Measurements from ENCODE around the gene PDE6B.

DNA sequence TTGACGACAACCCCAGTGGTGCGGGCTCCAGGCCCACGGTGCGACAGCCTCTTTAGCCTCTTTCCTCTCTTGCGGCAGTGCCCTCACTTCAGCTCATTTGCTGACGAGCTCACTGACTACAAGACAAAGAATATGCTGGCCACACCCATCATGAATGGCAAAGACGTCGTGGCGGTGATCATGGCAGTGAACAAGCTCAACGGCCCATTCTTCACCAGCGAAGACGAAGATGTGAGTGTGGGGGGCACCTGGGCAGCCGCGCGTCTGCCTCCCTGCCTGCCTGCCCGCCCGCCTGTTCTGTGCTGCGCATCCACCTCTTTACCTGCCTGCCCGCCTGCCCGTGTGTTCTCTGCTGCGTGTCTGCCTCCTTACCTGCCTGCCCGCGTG lies 9.2 kb downstream of the PDE6B start:
- TF ChIP-seq CTCF (conservative IDR thresholded peaks at IDR 0.05) (no peak), ZFX (IDR thresholded peaks at IDR 0.05) (no peak)

Data from C4-2B (cell line).